ENCODE measurements around the gene APBB1.

- no peak for TF ChIP-seq POLR2A (IDR thresholded peaks at IDR 0.05; ENCODE audit: extremely low read depth, insufficient read length)
- TF ChIP-seq, protein P1, sequence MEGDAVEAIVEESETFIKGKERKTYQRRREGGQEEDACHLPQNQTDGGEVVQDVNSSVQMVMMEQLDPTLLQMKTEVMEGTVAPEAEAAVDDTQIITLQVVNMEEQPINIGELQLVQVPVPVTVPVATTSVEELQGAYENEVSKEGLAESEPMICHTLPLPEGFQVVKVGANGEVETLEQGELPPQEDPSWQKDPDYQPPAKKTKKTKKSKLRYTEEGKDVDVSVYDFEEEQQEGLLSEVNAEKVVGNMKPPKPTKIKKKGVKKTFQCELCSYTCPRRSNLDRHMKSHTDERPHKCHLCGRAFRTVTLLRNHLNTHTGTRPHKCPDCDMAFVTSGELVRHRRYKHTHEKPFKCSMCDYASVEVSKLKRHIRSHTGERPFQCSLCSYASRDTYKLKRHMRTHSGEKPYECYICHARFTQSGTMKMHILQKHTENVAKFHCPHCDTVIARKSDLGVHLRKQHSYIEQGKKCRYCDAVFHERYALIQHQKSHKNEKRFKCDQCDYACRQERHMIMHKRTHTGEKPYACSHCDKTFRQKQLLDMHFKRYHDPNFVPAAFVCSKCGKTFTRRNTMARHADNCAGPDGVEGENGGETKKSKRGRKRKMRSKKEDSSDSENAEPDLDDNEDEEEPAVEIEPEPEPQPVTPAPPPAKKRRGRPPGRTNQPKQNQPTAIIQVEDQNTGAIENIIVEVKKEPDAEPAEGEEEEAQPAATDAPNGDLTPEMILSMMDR (IDR thresholded peaks at IDR 0.05; ENCODE audit: low read depth, low read length) = no peak
- no peak for TF ChIP-seq MYC (IDR thresholded peaks at IDR 0.05; ENCODE audit: low read depth, low read length)
- TF ChIP-seq, protein P2, sequence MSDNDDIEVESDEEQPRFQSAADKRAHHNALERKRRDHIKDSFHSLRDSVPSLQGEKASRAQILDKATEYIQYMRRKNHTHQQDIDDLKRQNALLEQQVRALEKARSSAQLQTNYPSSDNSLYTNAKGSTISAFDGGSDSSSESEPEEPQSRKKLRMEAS (IDR thresholded peaks at IDR 0.05; ENCODE audit: low read depth, low read length) = no peak
Measured at GRCh38 chr11:6458352-6459098, 39.6 kb upstream of the APBB1 start.

Measured in NB4 (cell line).